NCI-H1436 (cell line): ENCODE data around the gene HNRNPA1L2.
"Not testable (repeated sequence)": the region's sequence is repeated elsewhere in the genome, so short reads cannot be mapped to it uniquely, and the experiment has no call there.

Experiments
- DNase-seq: peaks from one replicate; lab custom pipeline; 2025; lab: John Stamatoyannopoulos, UW

HNRNPA1L2 gene

DNA sequence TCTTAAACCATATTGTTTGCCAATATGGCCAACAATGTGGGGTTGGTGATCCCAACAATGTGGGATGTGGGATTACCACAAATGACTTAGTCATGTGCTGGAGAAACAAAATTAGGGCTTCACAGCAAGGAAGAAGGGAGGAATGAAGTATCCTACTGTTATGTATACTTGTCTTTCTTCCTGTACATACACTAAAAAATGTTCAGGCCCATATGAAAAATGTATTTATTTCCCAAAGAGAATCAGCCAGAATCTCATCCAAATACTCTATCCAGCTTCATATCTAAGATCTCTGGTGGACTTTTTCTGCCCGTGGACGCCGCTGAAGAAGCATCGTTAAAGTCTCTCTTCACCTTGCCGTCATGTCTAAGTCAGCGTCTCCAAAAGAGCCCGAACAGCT, at the start of gene HNRNPA1L2:
Gene HNRNPA1L2, plus strand, starts transcription at position 301 of the 400 bp plus-strand sequence. Its CDS starts 62 bp downstream, at position 363.
- DNase-seq = no peak

DNA sequence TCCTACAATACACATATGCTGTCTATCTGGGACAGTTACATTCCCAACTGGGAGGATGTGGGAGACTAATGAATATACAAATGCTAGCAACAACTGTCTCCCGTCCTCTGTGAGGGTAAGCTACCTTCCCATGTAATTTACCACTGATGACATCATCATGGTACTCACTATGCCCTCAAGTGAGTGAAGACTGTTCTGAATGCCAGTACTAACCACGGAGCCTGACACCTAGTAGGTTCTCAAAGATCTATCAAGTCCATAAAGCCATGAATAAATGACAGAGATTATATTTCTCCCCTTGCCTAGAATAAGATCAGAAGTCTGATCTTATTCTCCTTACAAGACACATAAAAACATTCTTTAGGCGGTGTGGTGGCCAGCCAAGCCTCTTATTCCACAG, 49.1 kb upstream of the HNRNPA1L2 start:
- DNase-seq = not testable (repeated sequence)

GRCh38 chr13:52593812-52594211, 48.4 kb upstream of the HNRNPA1L2 start:
- not testable (repeated sequence) for DNase-seq

- DNase-seq = not testable (repeated sequence)
Measured at GRCh38 chr13:52594295-52594694, 47.9 kb upstream of the HNRNPA1L2 start.

DNA sequence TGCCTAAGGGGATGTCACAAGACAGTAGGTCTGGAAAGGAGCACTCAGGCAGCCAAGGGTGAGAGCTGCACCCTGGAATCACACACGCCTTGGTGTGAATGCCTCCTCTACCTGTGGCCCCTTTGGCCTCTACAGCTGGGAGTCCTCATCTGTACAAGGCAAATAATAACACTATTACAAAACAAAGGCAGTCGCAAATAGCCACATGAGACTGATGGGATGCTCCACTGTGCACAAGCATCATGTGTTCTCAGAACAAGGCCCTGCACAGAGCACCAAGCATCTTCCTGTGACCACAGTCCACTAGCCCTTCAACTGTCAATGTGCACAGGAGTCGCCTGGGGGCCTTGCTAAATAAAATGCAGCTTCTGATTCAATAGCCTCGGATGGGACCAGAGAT, 44.6 kb upstream of the HNRNPA1L2 start:
- DNase-seq = no peak

- no peak for DNase-seq
Measured at GRCh38 chr13:52599037-52599847, 43.0 kb upstream of the HNRNPA1L2 start.

DNA sequence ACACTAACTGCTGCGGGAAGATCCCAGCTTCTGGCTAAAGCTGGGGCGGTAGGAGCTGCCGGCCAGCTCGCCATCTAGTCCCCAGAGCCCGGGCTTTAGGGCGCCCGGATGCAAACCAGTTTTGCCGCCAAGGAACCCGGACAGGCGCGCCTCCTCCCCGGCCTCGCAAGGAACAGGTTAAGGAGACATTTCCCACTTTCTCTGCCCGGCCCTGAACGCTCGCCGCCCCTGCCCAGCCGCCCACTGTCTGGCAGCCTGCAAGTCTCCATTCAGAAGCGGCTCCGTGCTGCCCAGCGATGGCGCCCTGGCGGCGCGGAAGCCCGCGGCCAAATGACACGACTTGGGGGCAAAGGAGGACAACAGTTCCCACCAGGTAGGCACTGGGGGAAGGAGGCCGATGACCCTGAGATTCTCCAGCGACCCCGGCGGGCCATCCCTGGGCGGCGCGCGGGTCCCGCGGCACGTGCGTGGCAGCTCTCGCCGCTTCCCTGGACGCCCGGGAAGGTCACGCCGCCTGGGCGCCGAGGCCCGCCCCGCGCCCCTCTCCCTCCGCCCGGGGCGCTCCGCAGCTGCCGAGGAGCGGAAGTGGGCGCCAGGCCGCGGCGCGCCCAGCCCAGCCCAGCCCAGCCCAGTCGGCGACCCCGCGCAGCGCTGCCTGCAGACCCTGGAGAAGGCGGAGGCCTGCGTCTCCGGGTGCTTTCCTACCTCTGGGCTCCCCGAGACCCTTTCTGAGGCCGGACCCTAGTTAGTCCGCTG, 42.2 kb upstream of the HNRNPA1L2 start:
- no peak for DNase-seq

- DNase-seq = no peak
Measured at GRCh38 chr13:52600666-52601065, 41.6 kb upstream of the HNRNPA1L2 start.

GRCh38 chr13:52603316-52603715, 38.9 kb upstream of the HNRNPA1L2 start:
- not testable (repeated sequence) for DNase-seq

DNA sequence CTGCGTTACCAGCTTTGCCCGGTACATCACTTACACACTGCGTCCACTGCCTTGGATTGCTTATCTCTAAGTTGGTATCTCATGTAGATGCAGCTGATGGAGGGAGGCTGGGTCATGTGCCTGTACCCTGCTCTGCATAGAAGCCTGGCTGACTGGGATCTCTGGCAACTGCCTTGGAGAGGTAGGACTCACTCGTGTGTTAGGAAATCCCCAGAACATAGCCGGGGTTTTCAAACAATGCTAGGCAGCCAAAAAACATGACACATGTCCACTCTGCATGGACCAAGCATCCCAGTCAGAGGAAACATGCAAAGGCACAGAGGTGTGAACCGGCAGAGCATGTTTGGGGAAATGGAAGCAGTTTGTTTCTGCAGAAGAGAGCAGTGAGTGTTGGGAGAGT, 36.1 kb upstream of the HNRNPA1L2 start:
- not testable (repeated sequence) for DNase-seq

DNA sequence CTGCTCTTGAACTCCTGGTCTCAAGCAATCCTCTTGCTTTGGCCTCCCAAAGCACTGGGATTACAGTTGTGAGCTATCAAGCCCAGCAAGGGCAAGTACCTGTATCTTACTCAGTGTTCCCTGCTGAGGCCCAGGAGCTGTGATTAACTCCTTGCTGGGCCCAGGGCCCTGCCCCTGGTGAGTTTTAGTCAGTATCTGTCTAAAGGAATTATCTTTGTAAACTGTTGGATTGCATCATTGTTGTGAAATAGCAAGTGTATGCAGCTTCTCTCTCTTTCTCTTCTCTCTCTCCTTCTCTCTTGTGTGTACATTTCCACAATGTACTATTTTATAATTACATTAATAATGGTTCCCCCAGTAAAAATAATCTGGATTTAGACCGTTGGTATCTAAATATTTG, 35.4 kb upstream of the HNRNPA1L2 start:
- not testable (repeated sequence) for DNase-seq

DNA sequence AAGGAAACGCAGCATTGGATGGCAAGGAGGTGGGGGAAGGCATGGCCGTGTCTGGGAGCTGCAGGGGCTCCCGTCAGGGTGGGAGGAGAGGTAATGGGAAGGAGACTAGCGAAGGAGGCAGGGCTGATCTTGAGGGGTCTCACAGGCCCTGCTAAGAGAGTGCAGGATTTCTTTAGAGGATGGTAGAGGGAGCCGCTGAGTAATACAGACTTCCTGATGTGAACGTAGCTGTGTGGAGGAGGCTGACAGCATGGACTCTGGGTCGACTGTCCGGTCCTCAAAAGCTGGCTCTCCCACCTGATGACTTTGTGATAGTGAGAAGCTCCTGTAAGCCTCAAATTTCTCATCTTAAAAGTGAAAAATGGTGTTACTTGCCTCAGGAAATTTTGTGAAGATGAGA, 34.0 kb upstream of the HNRNPA1L2 start:
- not testable (repeated sequence) for DNase-seq

- not testable (repeated sequence) for DNase-seq
Measured at GRCh38 chr13:52609013-52609606, 33.1 kb upstream of the HNRNPA1L2 start.

DNA sequence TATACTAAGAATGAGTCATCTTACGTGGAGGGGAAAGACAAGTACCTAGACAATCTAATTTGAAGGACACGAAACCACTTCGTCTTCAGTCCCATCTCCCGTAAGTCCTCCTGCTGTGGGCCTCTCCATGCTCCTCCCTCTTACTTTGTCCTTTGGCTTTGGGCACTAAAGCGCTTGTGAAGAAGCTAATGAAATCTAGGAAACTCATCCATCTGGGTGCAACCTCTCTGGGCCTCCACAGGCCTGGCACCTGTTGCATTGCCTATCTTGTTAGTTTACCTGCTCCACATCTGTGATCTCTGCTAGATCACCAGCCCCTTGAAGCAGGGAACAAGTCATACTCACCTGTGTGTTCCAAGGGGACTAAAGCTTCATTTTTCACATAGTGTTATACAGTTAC, 32.1 kb upstream of the HNRNPA1L2 start:
- not testable (repeated sequence) for DNase-seq

DNA sequence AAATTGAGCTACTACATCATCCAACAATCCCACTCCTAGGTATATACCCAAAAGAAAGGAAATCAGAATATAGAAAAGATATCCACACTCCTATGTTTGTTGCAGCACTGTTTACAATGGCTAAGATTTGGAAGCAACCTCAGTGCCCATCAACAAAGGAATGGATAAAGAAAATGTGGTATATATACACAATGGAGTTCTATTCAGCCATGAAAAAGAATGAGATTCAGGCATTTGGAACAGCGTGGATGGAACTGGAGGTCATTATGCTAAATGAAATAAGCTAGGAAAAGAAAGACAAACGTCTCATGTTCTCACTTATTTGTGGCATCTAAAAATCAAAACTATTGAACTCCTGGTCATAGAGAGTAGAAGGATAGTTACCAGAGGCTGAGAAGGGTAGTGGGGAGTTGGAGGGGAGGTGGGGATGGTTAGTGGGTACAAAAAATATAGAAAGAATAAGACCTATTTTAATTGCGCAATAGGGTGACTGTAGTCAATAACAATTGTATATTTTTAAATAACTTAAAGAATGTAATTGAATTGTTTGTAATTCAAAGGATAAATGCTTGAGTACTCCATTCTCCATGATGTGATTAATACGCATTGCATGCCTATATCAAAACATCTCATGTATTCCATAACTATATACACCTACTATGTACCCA, 27.0 kb upstream of the HNRNPA1L2 start:
- DNase-seq = no peak

- no peak for DNase-seq
Measured at GRCh38 chr13:52615812-52616211, 26.4 kb upstream of the HNRNPA1L2 start.

GRCh38 chr13:52617070-52618060, 24.9 kb upstream of the HNRNPA1L2 start:
- peak; percentile 72 for DNase-seq

DNA sequence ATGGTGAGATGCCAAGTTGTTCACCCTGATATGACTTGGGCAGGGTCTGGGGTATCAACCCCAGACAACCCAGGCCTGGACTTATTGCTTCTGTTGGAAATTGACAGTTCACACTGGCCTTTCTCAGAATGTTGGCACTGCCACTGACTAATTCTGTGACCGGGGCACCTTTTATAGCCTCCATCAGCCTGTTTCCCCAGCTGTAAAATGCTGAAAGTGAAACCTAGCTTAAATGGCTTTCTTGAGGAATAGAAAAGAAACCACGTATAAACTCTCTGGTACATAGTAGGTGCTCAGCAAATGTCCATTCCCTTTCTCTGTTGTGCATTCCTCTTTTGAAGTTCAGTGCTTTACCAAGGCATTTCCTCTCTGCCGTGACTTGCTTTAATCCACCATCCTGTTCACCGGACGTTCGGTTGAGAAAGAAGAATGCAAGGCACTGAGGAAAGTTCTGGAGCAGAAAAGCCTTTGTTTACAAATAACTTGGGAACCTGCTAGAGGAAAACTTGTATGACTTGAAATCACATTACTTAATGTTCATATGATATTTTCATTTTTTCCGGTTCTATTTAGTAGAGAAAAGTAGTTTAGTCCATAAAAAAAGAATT, 11.0 kb upstream of the HNRNPA1L2 start:
- DNase-seq = not testable (repeated sequence)

- DNase-seq = no peak
Measured at GRCh38 chr13:52638666-52639328, 3.4 kb upstream of the HNRNPA1L2 start.

DNA sequence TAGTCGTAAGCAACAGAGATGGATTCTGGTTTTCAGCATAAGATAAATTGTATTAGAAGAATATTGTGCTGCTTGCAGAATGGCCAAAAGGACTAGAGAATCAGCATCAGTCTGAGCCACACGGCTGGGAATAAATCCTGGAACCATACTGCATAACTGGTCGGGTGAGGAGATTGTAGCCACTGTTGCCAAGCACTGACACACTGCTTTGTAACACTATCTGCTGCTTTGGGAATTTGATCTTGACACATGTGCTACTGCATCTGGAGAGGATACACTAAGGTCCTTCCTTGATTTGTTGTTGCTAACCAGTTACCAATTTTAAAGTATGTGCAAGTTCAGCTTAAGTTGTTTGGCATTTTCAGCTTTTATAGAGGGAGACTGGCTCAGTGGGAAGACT, 1.9 kb downstream of the HNRNPA1L2 start:
- no peak for DNase-seq
